ENCODE measurements around the gene SH3PXD2A. TPM values are rescaled to one million over a fixed set of nuclear protein-coding genes. Genes with fewer than 3 reads are reported as not detected.

SH3PXD2A gene
- total RNA-seq, 1 donor from 2014 or later: 17.3 TPM

- TF ChIP-seq CTCF (IDR thresholded peaks at IDR 0.05; ENCODE audit: insufficient read depth, low read depth, low read length) (no peak), EZH2 (IDR thresholded peaks at IDR 0.05; ENCODE audit: insufficient read depth, low read length) (no peak)
- Mint-ChIP-seq H3K9me3 (ENCODE audit: unreplicated experiment) (no peaks in the 10 kb centered on the region), H3K4me1 (ENCODE audit: low read depth, unreplicated experiment) (peaks cover 31% of the 10 kb centered on the region), H3K27me3 (ENCODE audit: low read depth, unreplicated experiment) (no peaks in the 10 kb centered on the region), H3K27ac (ENCODE audit: unreplicated experiment) (no peak overlapping the region), H3K4me3 (ENCODE audit: unreplicated experiment) (no peak overlapping the region), H3K36me3 (ENCODE audit: low read depth, unreplicated experiment) (no peaks in the 10 kb centered on the region)
- H3K79me2 ChIP-seq (ENCODE audit: insufficient read depth, low read length): no peaks in the 10 kb centered on the region
- no peaks in the 10 kb centered on the region for H3K36me3 ChIP-seq (ENCODE audit: insufficient read depth, low read length)
- H3K27ac ChIP-seq (ENCODE audit: low read depth, low read length): peak overlapping the region; percentile 54
- peaks cover 40% of the 10 kb centered on the region for H3K4me1 ChIP-seq (ENCODE audit: insufficient read depth, low read length)
- no peak overlapping the region for H3K4me3 ChIP-seq (ENCODE audit: insufficient read depth, low read depth, low read length)
- H3K9me3 ChIP-seq (ENCODE audit: insufficient read depth, low read depth, low read length): no peaks in the 10 kb centered on the region
- DNase-seq (ENCODE audit: low read depth) (no peak), FAIRE-seq (no peak)
- no peak overlapping the region for H2AFZ ChIP-seq (ENCODE audit: low read depth, low read length)
- H3K27me3 ChIP-seq (ENCODE audit: insufficient read depth, low read length): no peaks in the 10 kb centered on the region
- peak overlapping the region; percentile 18 for H3K9ac ChIP-seq (ENCODE audit: low read length)
- peak overlapping the region; percentile 49 for H3K4me2 ChIP-seq (ENCODE audit: low read length)
- H4K20me1 ChIP-seq (ENCODE audit: insufficient read depth, low read length): no peaks in the 10 kb centered on the region
Measured at GRCh38 chr10:103765981-103766380, 89.4 kb downstream of the SH3PXD2A start.

- TF ChIP-seq EZH2 (IDR thresholded peaks at IDR 0.05; ENCODE audit: insufficient read depth, low read length) (no peak), CTCF (IDR thresholded peaks at IDR 0.05; ENCODE audit: insufficient read depth, low read depth, low read length) (no peak)
- Mint-ChIP-seq H3K36me3 (ENCODE audit: low read depth, unreplicated experiment) (no peaks in the 10 kb centered on the region), H3K4me3 (ENCODE audit: unreplicated experiment) (no peak overlapping the region), H3K27me3 (ENCODE audit: low read depth, unreplicated experiment) (no peaks in the 10 kb centered on the region), H3K9me3 (ENCODE audit: unreplicated experiment) (no peaks in the 10 kb centered on the region), H3K27ac (ENCODE audit: unreplicated experiment) (no peak overlapping the region), H3K4me1 (ENCODE audit: low read depth, unreplicated experiment) (peaks cover 31% of the 10 kb centered on the region)
- Histone ChIP-seq H3K4me1 (ENCODE audit: insufficient read depth, low read length) (peaks cover 41% of the 10 kb centered on the region), H4K20me1 (ENCODE audit: insufficient read depth, low read length) (no peaks in the 10 kb centered on the region), H3K36me3 (ENCODE audit: insufficient read depth, low read length) (no peaks in the 10 kb centered on the region), H2AFZ (ENCODE audit: low read depth, low read length) (no peak overlapping the region), H3K9me3 (ENCODE audit: insufficient read depth, low read depth, low read length) (no peaks in the 10 kb centered on the region), H3K4me3 (ENCODE audit: insufficient read depth, low read depth, low read length) (no peak overlapping the region), H3K4me2 (ENCODE audit: low read length) (peak overlapping the region; percentile 49), H3K27ac (ENCODE audit: low read depth, low read length) (peak overlapping the region; percentile 54), H3K27me3 (ENCODE audit: insufficient read depth, low read length) (no peaks in the 10 kb centered on the region), H3K79me2 (ENCODE audit: insufficient read depth, low read length) (no peaks in the 10 kb centered on the region), H3K9ac (ENCODE audit: low read length) (peak overlapping the region; percentile 18)
- peak; percentile 9 for FAIRE-seq
- peak; percentile 81 for DNase-seq (ENCODE audit: low read depth)
Measured at GRCh38 chr10:103765168-103765567, 90.2 kb downstream of the SH3PXD2A start.

GRCh38 chr10:103764296-103765088, 90.9 kb downstream of the SH3PXD2A start:
- DNase-seq (ENCODE audit: low read depth): no peak
- Histone ChIP-seq H3K36me3 (ENCODE audit: insufficient read depth, low read length) (no peaks in the 10 kb centered on the region), H4K20me1 (ENCODE audit: insufficient read depth, low read length) (no peaks in the 10 kb centered on the region), H3K4me2 (ENCODE audit: low read length) (peak overlapping the region; percentile 49), H3K27ac (ENCODE audit: low read depth, low read length) (peak overlapping the region; percentile 54), H3K27me3 (ENCODE audit: insufficient read depth, low read length) (no peaks in the 10 kb centered on the region), H3K9ac (ENCODE audit: low read length) (peak overlapping the region; percentile 7), H3K9me3 (ENCODE audit: insufficient read depth, low read depth, low read length) (no peaks in the 10 kb centered on the region), H3K79me2 (ENCODE audit: insufficient read depth, low read length) (no peaks in the 10 kb centered on the region), H3K4me3 (ENCODE audit: insufficient read depth, low read depth, low read length) (no peak overlapping the region), H2AFZ (ENCODE audit: low read depth, low read length) (no peak overlapping the region), H3K4me1 (ENCODE audit: insufficient read depth, low read length) (peaks cover 47% of the 10 kb centered on the region)
- FAIRE-seq: no peak
- H3K4me1 Mint-ChIP-seq (ENCODE audit: low read depth, unreplicated experiment): peaks cover 34% of the 10 kb centered on the region
- H3K36me3 Mint-ChIP-seq (ENCODE audit: low read depth, unreplicated experiment): no peaks in the 10 kb centered on the region
- peak overlapping the region; percentile 42 for H3K27ac Mint-ChIP-seq (ENCODE audit: unreplicated experiment)
- no peak for TF ChIP-seq EZH2 (IDR thresholded peaks at IDR 0.05; ENCODE audit: insufficient read depth, low read length)
- no peak for TF ChIP-seq CTCF (IDR thresholded peaks at IDR 0.05; ENCODE audit: insufficient read depth, low read depth, low read length)
- no peaks in the 10 kb centered on the region for H3K9me3 Mint-ChIP-seq (ENCODE audit: unreplicated experiment)
- no peaks in the 10 kb centered on the region for H3K27me3 Mint-ChIP-seq (ENCODE audit: low read depth, unreplicated experiment)
- H3K4me3 Mint-ChIP-seq (ENCODE audit: unreplicated experiment): peak overlapping the region; percentile 14
